ENCODE measurements around the gene MCM6. TPM values are rescaled to one million over a fixed set of nuclear protein-coding genes. Genes with fewer than 3 reads are reported as not detected.

Gene MCM6
- total and polyA plus RNA-seq, 4 donors: 6.8 to 15.6 (median 11.2) TPM

GRCh38 chr2:135845257-135845656 is 31.0 kb downstream of the MCM6 start:
- Histone ChIP-seq H3K9me3 (ENCODE audit: control insufficient read depth in 4 of 4, insufficient read depth in 3 of 4, low read length in 3 of 4) (no peaks in the 10 kb centered on the region), H3K36me3 (ENCODE audit: control insufficient read depth in 4 of 4, insufficient read depth in 4 of 4, low read length in 4 of 4) (peaks cover 3 to 48% (median 15%) of the 10 kb centered on the region in 4 donors), H3K4me1 (ENCODE audit: control insufficient read depth in 5 of 5, insufficient read depth in 5 of 5, low read length in 5 of 5) (no peaks in the 10 kb centered on the region), H3K27me3 (ENCODE audit: control insufficient read depth in 3 of 3, insufficient read depth in 3 of 3, low read length in 2 of 3) (no peaks in the 10 kb centered on the region), H3K27ac (ENCODE audit: low read depth in 1 of 2, low read length in 1 of 2) (no peak overlapping the region), H3K4me3 (no peak overlapping the region), H3K9ac (ENCODE audit: insufficient read depth in 1 of 2, low read length in 2 of 2) (no peak overlapping the region)
- WGBS, 2 donors: 98% methylated on average over 3 of the region's 3 CpGs
- no peak for ATAC-seq (ENCODE audit: insufficient read depth, low FRiP score)
- TF ChIP-seq, protein P1, sequence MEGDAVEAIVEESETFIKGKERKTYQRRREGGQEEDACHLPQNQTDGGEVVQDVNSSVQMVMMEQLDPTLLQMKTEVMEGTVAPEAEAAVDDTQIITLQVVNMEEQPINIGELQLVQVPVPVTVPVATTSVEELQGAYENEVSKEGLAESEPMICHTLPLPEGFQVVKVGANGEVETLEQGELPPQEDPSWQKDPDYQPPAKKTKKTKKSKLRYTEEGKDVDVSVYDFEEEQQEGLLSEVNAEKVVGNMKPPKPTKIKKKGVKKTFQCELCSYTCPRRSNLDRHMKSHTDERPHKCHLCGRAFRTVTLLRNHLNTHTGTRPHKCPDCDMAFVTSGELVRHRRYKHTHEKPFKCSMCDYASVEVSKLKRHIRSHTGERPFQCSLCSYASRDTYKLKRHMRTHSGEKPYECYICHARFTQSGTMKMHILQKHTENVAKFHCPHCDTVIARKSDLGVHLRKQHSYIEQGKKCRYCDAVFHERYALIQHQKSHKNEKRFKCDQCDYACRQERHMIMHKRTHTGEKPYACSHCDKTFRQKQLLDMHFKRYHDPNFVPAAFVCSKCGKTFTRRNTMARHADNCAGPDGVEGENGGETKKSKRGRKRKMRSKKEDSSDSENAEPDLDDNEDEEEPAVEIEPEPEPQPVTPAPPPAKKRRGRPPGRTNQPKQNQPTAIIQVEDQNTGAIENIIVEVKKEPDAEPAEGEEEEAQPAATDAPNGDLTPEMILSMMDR (IDR thresholded peaks at IDR 0.05; ENCODE audit: control extremely low read depth, extremely low read depth): no peak
- DNase-seq: no peak

DNA sequence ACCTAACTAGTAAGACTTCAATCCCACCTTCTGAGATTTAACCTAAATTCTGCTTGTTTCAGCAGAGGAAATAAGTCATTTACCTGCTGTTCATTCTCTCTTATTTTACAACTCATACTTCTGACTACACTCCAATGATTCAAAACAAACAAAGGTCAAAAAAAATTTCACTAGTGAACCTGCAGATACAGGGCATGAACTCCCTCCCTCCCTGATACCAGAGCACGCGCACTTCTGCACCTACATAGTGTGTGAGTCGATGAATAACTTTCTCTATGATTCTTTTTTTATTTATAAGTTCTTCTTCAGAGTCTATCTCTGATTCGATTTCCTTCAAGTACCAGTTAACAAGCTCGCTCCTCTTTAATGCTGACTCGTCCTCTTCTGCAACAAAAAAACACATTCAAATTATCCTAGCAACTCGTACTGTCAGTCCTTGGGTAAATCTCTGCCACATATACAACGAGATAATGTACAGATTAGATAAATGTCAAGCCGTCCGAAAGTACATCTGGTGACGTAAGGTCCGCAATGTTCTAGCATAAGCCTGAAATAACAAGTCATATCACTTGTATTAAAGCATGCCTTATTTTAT is 31.8 kb downstream of the MCM6 start:
- Histone ChIP-seq H3K27me3 (ENCODE audit: control insufficient read depth in 3 of 3, insufficient read depth in 3 of 3, low read length in 2 of 3) (no peaks in the 10 kb centered on the region), H3K4me1 (ENCODE audit: control insufficient read depth in 5 of 5, insufficient read depth in 5 of 5, low read length in 5 of 5) (peaks cover 0 to 2% (median 0%) of the 10 kb centered on the region in 5 donors), H3K9me3 (ENCODE audit: control insufficient read depth in 4 of 4, insufficient read depth in 3 of 4, low read length in 3 of 4) (no peaks in the 10 kb centered on the region), H3K9ac (ENCODE audit: insufficient read depth in 1 of 2, low read length in 2 of 2) (no peak overlapping the region), H3K4me3 (no peak overlapping the region), H3K36me3 (ENCODE audit: control insufficient read depth in 4 of 4, insufficient read depth in 4 of 4, low read length in 4 of 4) (peaks cover 3 to 43% (median 15%) of the 10 kb centered on the region in 4 donors), H3K27ac (ENCODE audit: low read depth in 1 of 2, low read length in 1 of 2) (no peak overlapping the region)
- TF ChIP-seq, protein P1 (IDR thresholded peaks at IDR 0.05; ENCODE audit: control extremely low read depth, extremely low read depth): no peak
- ATAC-seq (ENCODE audit: insufficient read depth, low FRiP score) (no peak), DNase-seq (no peak)
- 90 to 93% methylated on average over 12 of the region's 12 CpGs for WGBS, 2 donors

- Histone ChIP-seq H3K27me3 (ENCODE audit: control insufficient read depth in 3 of 3, insufficient read depth in 3 of 3, low read length in 2 of 3) (no peaks in the 10 kb centered on the region), H3K9ac (ENCODE audit: insufficient read depth in 1 of 2, low read length in 2 of 2) (no peak overlapping the region), H3K36me3 (ENCODE audit: control insufficient read depth in 4 of 4, insufficient read depth in 4 of 4, low read length in 4 of 4) (peaks cover 3 to 39% (median 13%) of the 10 kb centered on the region in 4 donors), H3K4me3 (no peak overlapping the region), H3K27ac (ENCODE audit: low read depth in 1 of 2, low read length in 1 of 2) (no peak overlapping the region), H3K9me3 (ENCODE audit: control insufficient read depth in 4 of 4, insufficient read depth in 3 of 4, low read length in 3 of 4) (no peaks in the 10 kb centered on the region), H3K4me1 (ENCODE audit: control insufficient read depth in 5 of 5, insufficient read depth in 5 of 5, low read length in 5 of 5) (peaks cover 0 to 2% (median 0%) of the 10 kb centered on the region in 5 donors)
- 94 to 95% methylated on average over 3 of the region's 3 CpGs for WGBS, 2 donors
- TF ChIP-seq, protein P1 (IDR thresholded peaks at IDR 0.05; ENCODE audit: control extremely low read depth, extremely low read depth): no peak
- no peak for DNase-seq
- ATAC-seq (ENCODE audit: insufficient read depth, low FRiP score): no peak
These were observed 32.6 kb downstream of the MCM6 start for GRCh38 chr2:135843671-135844070.

GRCh38 chr2:135840601-135841000 is 35.6 kb downstream of the MCM6 start:
- H3K27ac ChIP-seq (ENCODE audit: low read depth in 1 of 2, low read length in 1 of 2): peak overlapping the region in 1 of 2 donors; percentile 63
- peak overlapping the region in 1 of 2 donors; percentile 4 for H3K9ac ChIP-seq (ENCODE audit: insufficient read depth in 1 of 2, low read length in 2 of 2)
- peaks cover 0 to 2% (median 0%) of the 10 kb centered on the region in 5 donors for H3K4me1 ChIP-seq (ENCODE audit: control insufficient read depth in 5 of 5, insufficient read depth in 5 of 5, low read length in 5 of 5)
- peaks cover 3 to 24% (median 6%) of the 10 kb centered on the region in 4 donors for H3K36me3 ChIP-seq (ENCODE audit: control insufficient read depth in 4 of 4, insufficient read depth in 4 of 4, low read length in 4 of 4)
- WGBS, 2 donors: 28 to 48% methylated on average over 2 of the region's 2 CpGs
- DNase-seq (peak in 1 of 3 donors; percentile 12), ATAC-seq (ENCODE audit: insufficient read depth, low FRiP score) (no peak)
- H3K27me3 ChIP-seq (ENCODE audit: control insufficient read depth in 3 of 3, insufficient read depth in 3 of 3, low read length in 2 of 3): no peaks in the 10 kb centered on the region
- H3K4me3 ChIP-seq: no peak overlapping the region
- TF ChIP-seq, protein P1 (IDR thresholded peaks at IDR 0.05; ENCODE audit: control extremely low read depth, extremely low read depth): no peak
- H3K9me3 ChIP-seq (ENCODE audit: control insufficient read depth in 4 of 4, insufficient read depth in 3 of 4, low read length in 3 of 4): no peaks in the 10 kb centered on the region
